BLaER1 treated with 17β-estradiol and CSF1 and Interleukin-3, amounts not matched to agents 10 nM and 100 nM (cell line): Measurements from ENCODE around the gene GNB1L.

Experiments
- H3K27ac ChIP-seq, 11 experiments: shearing (Covaris generic); formaldehyde crosslinking; 2 replicates each; pipeline ENCODE4 v1.8.1; 2022
- H3K27me3 ChIP-seq, 11 experiments: shearing (Covaris generic); formaldehyde crosslinking; 2 replicates each; pipeline ENCODE4 v1.8.1; 2022
- H3K36me3 ChIP-seq, 11 experiments: shearing (Covaris generic); formaldehyde crosslinking; 2 replicates each; pipeline ENCODE4 v1.8.1; 2022
- H3K4me1 ChIP-seq, 10 experiments: shearing (Covaris generic); formaldehyde crosslinking; 2 replicates each; pipeline ENCODE4 v1.8.1; 2022
- H3K4me2 ChIP-seq, 11 experiments: shearing (Covaris generic); formaldehyde crosslinking; 2 replicates each; pipeline ENCODE4 v1.8.1; 2022
- H3K4me3 ChIP-seq, 10 experiments: shearing (Covaris generic); formaldehyde crosslinking; 2 replicates each; pipeline ENCODE4 v1.8.1; 2022
- H3K9ac ChIP-seq, 11 experiments: shearing (Covaris generic); formaldehyde crosslinking; 2 replicates each; pipeline ENCODE4 v1.8.1; 2022
- H3K9me3 ChIP-seq, 11 experiments: shearing (Covaris generic); formaldehyde crosslinking; replicated peaks in 1 of 11; 2 replicates each; pipeline ENCODE4 v1.8.1; 2022
- H4K20me1 ChIP-seq, 11 experiments: shearing (Covaris generic); formaldehyde crosslinking; 2 replicates each; pipeline ENCODE4 v1.8.1; 2022
- Cebpa-rat ChIP-seq, 11 experiments: shearing (Covaris generic); IDR thresholded peaks; 2 replicates each; pipeline ENCODE4 v1.8.1; 2022

GNB1L gene

GRCh38 chr22:19824212-19824925, 30.3 kb downstream of the GNB1L start:
- H3K27me3 ChIP-seq, result no peaks in the 10 kb centered on the region
- peak overlapping the region; percentile 35 to 95 (median 87) for H3K4me2 ChIP-seq
- H3K4me1 ChIP-seq, result peaks cover 35 to 73% (median 69%) of the 10 kb centered on the region in 10 experiments
- H3K4me3 ChIP-seq, result peak overlapping the region in 4 of 10 experiments; percentile 7 to 38 (median 20); a peak in 3 of 20 replicates
- H3K36me3 ChIP-seq, result peaks cover 0 to 10% (median 0%) of the 10 kb centered on the region in 11 experiments; a peak in 6 of 22 replicates
- TF ChIP-seq Cebpa-rat (IDR thresholded peaks at IDR 0.05), result peak in 9 of 11 experiments; percentile 31 to 98 (median 89); a peak in 14 of 22 replicates
- H3K9me3 ChIP-seq, result peaks cover 0 to 15% (median 13%) of the 10 kb centered on the region in 11 experiments; a peak in 16 of 22 replicates
- peaks cover 0 to 60% (median 19%) of the 10 kb centered on the region in 11 experiments; a peak in 13 of 22 replicates for H4K20me1 ChIP-seq
- peak overlapping the region in 10 of 11 experiments; percentile 16 to 78 (median 64); a peak in 16 of 22 replicates for H3K9ac ChIP-seq
- peak overlapping the region in 8 of 11 experiments; percentile 51 to 88 (median 83); a peak in 16 of 22 replicates for H3K27ac ChIP-seq

- Histone ChIP-seq H3K27me3 (no peaks in the 10 kb centered on the region), H3K4me3 (no peak overlapping the region), H3K9ac (peak overlapping the region in 8 of 11 experiments; percentile 18 to 78 (median 69); a peak in 11 of 22 replicates), H3K4me2 (peak overlapping the region; percentile 35 to 95 (median 87)), H3K9me3 (peaks cover 0 to 15% (median 13%) of the 10 kb centered on the region in 11 experiments; a peak in 16 of 22 replicates), H3K4me1 (peaks cover 35 to 78% (median 74%) of the 10 kb centered on the region in 10 experiments), H4K20me1 (peaks cover 0 to 65% (median 21%) of the 10 kb centered on the region in 11 experiments; a peak in 13 of 22 replicates), H3K36me3 (peaks cover 0 to 10% (median 0%) of the 10 kb centered on the region in 11 experiments; a peak in 6 of 22 replicates), H3K27ac (peak overlapping the region in 7 of 11 experiments; percentile 51 to 88 (median 85); a peak in 13 of 22 replicates)
- no peak for TF ChIP-seq Cebpa-rat (IDR thresholded peaks at IDR 0.05)
Measured at GRCh38 chr22:19823902-19824211, 30.8 kb downstream of the GNB1L start.

DNA sequence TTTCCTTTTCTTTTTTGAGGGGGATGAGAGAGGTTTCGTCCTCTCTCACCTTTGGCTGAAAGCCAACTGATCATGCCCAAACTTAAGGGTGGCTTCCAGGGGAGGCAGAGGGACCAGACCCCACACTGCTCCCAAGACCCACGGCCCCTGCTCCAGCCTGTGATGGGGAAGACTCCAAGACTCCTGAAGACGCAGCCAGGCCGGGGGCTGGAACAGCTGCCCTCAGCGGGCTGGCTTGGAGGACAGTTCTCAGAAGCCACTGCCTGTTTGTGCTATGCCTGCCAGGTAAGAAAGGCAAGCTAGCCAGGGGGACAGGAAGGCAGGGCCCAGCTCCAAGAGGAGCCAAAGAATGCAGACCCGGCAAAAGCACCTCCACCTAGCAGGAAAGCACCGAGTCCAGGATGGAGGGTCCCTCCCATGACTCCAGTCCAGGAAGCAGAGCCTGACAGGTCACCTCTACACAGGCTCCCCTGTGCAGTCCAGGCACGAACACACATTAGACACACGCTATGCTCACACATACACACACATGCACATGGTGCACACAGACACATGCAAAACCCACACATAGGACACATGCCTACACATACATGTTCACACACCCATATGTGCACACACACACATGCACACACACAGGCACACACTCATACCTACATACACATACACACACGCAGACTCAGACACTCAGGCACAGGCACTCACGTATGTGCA, 31.3 kb downstream of the GNB1L start:
- TF ChIP-seq Cebpa-rat (IDR thresholded peaks at IDR 0.05), result no peak
- H4K20me1 ChIP-seq, result peaks cover 0 to 69% (median 26%) of the 10 kb centered on the region in 11 experiments; a peak in 14 of 22 replicates

GRCh38 chr22:19822301-19823117, 32.2 kb downstream of the GNB1L start:
- Histone ChIP-seq H3K4me2 (peak overlapping the region; percentile 35 to 95 (median 87)), H3K27ac (peak overlapping the region in 8 of 11 experiments; percentile 16 to 88 (median 83); a peak in 13 of 22 replicates), H3K9me3 (peaks cover 0 to 15% (median 13%) of the 10 kb centered on the region in 11 experiments; a peak in 16 of 22 replicates), H3K4me1 (peaks cover 35 to 92% (median 88%) of the 10 kb centered on the region in 10 experiments), H3K9ac (peak overlapping the region in 9 of 11 experiments; percentile 10 to 78 (median 65); a peak in 11 of 22 replicates), H3K4me3 (no peak overlapping the region; a peak in 1 of 20 replicates), H4K20me1 (peaks cover 0 to 77% (median 30%) of the 10 kb centered on the region in 11 experiments; a peak in 14 of 22 replicates), H3K27me3 (no peaks in the 10 kb centered on the region), H3K36me3 (peaks cover 0 to 10% (median 0%) of the 10 kb centered on the region in 11 experiments; a peak in 6 of 22 replicates)
- no peak for TF ChIP-seq Cebpa-rat (IDR thresholded peaks at IDR 0.05)

More for the DNA sequence above, 31.3 kb downstream of the GNB1L start:
- Histone ChIP-seq H3K9me3 (peaks cover 0 to 15% (median 13%) of the 10 kb centered on the region in 11 experiments; a peak in 16 of 22 replicates), H3K9ac (peak overlapping the region in 8 of 11 experiments; percentile 8 to 78 (median 69); a peak in 11 of 22 replicates), H3K27me3 (no peaks in the 10 kb centered on the region), H3K4me1 (peaks cover 35 to 84% (median 79%) of the 10 kb centered on the region in 10 experiments), H3K4me2 (peak overlapping the region; percentile 35 to 95 (median 87)), H3K36me3 (peaks cover 0 to 10% (median 0%) of the 10 kb centered on the region in 11 experiments; a peak in 6 of 22 replicates), H3K27ac (peak overlapping the region in 7 of 11 experiments; percentile 51 to 88 (median 85); a peak in 13 of 22 replicates), H3K4me3 (no peak overlapping the region)

GRCh38 chr22:19821523-19822300, 33.0 kb downstream of the GNB1L start:
- peak overlapping the region in 9 of 11 experiments; percentile 10 to 78 (median 65); a peak in 12 of 22 replicates for H3K9ac ChIP-seq
- H3K4me3 ChIP-seq, result no peak overlapping the region; a peak in 1 of 20 replicates
- peaks cover 0 to 84% (median 32%) of the 10 kb centered on the region in 11 experiments; a peak in 14 of 22 replicates for H4K20me1 ChIP-seq
- H3K4me1 ChIP-seq, result peaks cover 35 to 100% (median 91%) of the 10 kb centered on the region in 10 experiments
- peaks cover 0 to 9% (median 0%) of the 10 kb centered on the region in 11 experiments; a peak in 6 of 22 replicates for H3K36me3 ChIP-seq
- no peaks in the 10 kb centered on the region for H3K27me3 ChIP-seq
- H3K27ac ChIP-seq, result peak overlapping the region in 8 of 11 experiments; percentile 16 to 88 (median 83); a peak in 12 of 22 replicates
- TF ChIP-seq Cebpa-rat (IDR thresholded peaks at IDR 0.05), result no peak
- peak overlapping the region; percentile 35 to 95 (median 87) for H3K4me2 ChIP-seq
- H3K9me3 ChIP-seq, result peaks cover 0 to 12% (median 9%) of the 10 kb centered on the region in 11 experiments; a peak in 16 of 22 replicates

DNA sequence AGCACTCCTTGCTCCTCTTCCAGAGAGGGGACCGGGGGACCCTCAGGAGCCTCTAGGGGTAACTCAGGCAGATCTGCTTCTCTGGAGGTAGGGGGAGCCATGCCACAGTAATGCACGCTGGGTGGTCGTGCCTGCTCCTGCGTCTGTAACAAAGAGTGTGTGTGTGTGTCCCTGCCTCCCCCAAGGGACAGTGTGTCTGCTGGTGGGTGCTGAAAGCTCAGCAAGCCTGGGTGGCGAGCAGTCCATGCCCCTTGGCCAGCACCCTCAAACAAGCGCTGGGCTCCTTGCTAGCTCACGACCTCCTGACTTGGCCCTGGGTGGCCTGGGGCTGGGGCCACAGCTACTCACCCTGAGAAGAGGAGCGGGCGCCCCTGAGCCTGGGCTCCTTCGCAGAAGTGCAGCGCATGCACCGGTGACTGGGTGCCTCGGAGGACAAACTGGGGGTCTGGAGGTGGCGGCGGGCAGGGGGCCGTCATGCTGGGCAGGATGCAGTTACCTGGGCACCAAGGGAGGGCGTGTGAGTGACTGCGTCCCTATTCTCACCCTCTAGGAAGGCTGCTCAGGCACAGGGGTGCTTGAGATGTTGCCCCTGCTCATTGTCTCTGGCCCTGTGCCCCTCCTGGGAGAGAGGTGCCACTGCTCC, 33.7 kb downstream of the GNB1L start:
- peaks cover 0 to 5% (median 2%) of the 10 kb centered on the region in 11 experiments; a peak in 14 of 22 replicates for H3K9me3 ChIP-seq
- H3K27me3 ChIP-seq, result no peaks in the 10 kb centered on the region
- H4K20me1 ChIP-seq, result peaks cover 0 to 91% (median 34%) of the 10 kb centered on the region in 11 experiments; a peak in 14 of 22 replicates
- peak overlapping the region in 5 of 11 experiments; percentile 22 to 78 (median 75); a peak in 9 of 22 replicates for H3K9ac ChIP-seq
- peak overlapping the region in 4 of 11 experiments; percentile 85 to 88 (median 86); a peak in 6 of 22 replicates for H3K27ac ChIP-seq
- no peak overlapping the region for H3K4me3 ChIP-seq
- H3K4me1 ChIP-seq, result peaks cover 35 to 99% (median 88%) of the 10 kb centered on the region in 10 experiments
- peaks cover 0 to 5% (median 0%) of the 10 kb centered on the region in 11 experiments; a peak in 3 of 22 replicates for H3K36me3 ChIP-seq
- H3K4me2 ChIP-seq, result peak overlapping the region in 9 of 11 experiments; percentile 35 to 95 (median 90); a peak in 18 of 22 replicates
- no peak for TF ChIP-seq Cebpa-rat (IDR thresholded peaks at IDR 0.05)
